ENCODE data around the gene ORC3. TPM values are rescaled to one million over a fixed set of nuclear protein-coding genes. Genes with fewer than 3 reads are reported as not detected.
"Not testable (repeated sequence)": the region's sequence is repeated elsewhere in the genome, so short reads cannot be mapped to it uniquely, and the experiment has no call there.

Gene ORC3
- total and polyA plus RNA-seq, 7 donors, result 10.2 to 27.6 (median 17.5) TPM

DNA sequence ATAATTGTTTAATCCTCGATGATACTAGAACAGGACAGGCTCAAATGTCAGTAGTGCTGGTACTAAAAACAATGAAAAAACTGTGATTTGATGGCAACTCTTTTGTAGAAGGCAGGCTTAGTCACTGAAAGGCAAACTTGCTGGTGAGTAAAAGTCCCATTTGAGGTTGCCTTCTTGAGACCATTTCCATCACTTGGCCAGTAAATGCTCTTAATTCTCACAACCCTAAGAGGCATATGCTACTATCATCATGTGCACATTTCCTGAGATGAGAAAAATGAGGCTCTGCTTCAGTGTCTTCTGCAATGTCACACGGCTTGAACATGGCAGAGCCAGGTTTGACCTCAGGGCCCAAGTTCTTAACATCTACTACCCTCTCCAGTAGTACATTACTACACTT, 102.2 kb downstream of the ORC3 start:
- Histone ChIP-seq H3K27me3 (no peaks in the 10 kb centered on the region), H3K36me3 (no peaks in the 10 kb centered on the region), H3K27ac (peak overlapping the region in 2 of 4 donors; percentile 15 to 27), H3K4me1 (peaks cover 0 to 76% (median 43%) of the 10 kb centered on the region in 4 donors), H3K4me3 (no peak overlapping the region), H3K9me3 (no peaks in the 10 kb centered on the region)
- WGBS, 2 donors, result 83 to 84% methylated on average over 2 of the region's 2 CpGs
- DNase-seq, result no peak
- intact Hi-C loops (cut with DNase I), result no loop called here
- TF ChIP-seq POLR2A (IDR thresholded peaks at IDR 0.05), result no peak

DNA sequence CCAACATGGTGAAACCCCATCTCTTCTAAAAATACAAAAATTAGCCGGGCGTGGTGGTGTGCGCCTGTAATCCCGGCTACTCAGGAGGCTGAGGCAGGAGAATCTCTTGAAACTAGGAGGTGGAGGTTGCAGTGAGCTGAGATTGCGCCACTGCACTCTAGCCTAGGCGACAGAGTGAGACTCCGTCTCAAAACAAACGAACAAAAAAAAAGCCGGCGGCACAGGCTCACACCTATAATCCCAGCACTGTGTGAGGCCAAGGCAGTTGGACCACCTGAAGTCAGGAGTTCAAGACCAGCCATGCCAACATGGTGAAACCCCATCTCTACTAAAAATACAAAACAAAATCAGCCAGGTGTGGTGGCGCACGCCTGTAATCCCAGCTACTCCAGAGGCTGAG, 106.9 kb downstream of the ORC3 start:
- Histone ChIP-seq H3K27ac (peak overlapping the region in 2 of 4 donors; percentile 96 to 97), H3K4me1 (peaks cover 0 to 58% (median 44%) of the 10 kb centered on the region in 4 donors)
- DNase-seq; H3K4me3 ChIP-seq; H3K36me3 ChIP-seq; H3K27me3 ChIP-seq; H3K9me3 ChIP-seq; intact Hi-C loops (cut with DNase I): not testable (repeated sequence)
- WGBS, 2 donors, result 95 to 96% methylated on average over 12 of the region's 12 CpGs

DNA sequence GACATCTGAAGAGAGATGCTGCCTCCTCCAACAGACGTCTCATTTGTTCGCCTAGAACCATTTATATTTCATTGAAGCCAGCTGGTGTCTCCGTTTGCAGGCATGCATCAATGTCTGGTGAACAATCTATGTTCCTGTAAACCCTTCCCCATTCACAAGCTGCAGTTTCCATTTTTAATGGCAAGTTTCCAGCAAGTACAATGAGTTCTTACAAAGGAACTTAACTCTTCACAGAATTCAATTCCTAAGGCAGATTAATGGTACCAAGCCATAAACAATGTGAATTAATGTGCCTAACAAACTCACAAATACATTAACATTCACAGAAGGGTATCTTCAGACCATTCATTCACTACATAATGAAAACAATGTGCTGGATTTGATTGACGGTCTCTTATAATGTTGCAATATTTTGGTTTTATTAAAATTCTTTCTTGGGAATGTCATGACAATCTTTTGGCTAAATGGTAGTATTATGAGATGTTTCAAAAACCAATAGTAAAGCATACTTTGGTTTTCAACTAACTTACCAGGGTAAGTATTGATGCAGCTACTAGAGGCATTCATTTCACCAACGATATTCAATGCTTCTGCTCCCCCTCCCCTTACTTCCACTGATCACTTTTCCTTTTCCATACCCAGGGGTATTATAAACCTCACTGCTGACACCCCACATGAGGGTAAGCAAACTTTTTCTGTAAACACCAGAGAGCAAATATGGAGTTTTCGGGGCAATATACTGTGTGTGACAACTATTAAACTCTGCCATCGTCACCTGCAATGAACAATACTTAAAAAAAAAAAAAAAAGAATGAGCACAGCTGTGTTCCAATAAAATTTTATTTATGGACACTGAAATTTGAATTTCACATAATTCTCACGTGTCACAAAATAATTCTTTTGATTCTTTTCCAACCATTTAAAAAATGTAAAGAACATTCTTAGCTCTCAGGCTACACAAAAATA, 107.9 kb downstream of the ORC3 start:
- DNase-seq, result no peak
- H3K27me3 ChIP-seq, result no peaks in the 10 kb centered on the region
- WGBS, 2 donors, result 35 to 44% methylated on average over 8 of the region's 8 CpGs
- H3K27ac ChIP-seq, result peak overlapping the region; percentile 30 to 97 (median 79)
- H3K9me3 ChIP-seq, result no peaks in the 10 kb centered on the region
- TF ChIP-seq POLR2AphosphoS5 (IDR thresholded peaks at IDR 0.05) (no peak), EP300 (IDR thresholded peaks at IDR 0.05) (peak in 1 of 4 donors; percentile 4)
- peaks cover 0 to 56% (median 41%) of the 10 kb centered on the region in 4 donors for H3K4me1 ChIP-seq
- peak overlapping the region in 3 of 4 donors; percentile 82 to 88 (median 84) for H3K4me3 ChIP-seq
- no peaks in the 10 kb centered on the region for H3K36me3 ChIP-seq
- intact Hi-C loops (cut with DNase I), result no loop called here

DNA sequence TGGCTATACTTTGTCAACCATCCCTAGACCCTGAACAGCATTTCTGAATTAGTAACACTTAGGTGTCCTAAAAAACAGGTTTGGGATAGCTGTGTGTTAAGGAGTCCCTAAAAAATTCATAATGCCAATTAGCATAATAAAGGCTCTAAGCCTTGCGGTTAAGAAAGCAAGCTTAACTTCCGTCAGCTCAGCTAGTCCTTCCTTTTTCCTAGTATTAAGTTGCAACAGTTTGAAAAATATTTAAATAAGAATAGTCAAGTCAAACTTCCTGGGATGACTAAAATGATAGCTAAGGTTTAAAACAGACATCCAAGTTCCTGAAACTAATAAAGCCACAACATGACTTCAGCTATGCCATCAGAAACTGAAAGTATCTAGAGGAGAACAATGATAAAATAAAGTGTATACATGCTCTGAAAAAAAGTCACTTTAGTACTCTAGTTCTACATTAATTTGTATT, 108.6 kb downstream of the ORC3 start:
- Histone ChIP-seq H3K36me3 (no peaks in the 10 kb centered on the region), H3K27ac (peak overlapping the region; percentile 37 to 97 (median 79)), H3K4me1 (peaks cover 0 to 59% (median 42%) of the 10 kb centered on the region in 4 donors), H3K4me3 (peak overlapping the region; percentile 3 to 88 (median 83)), H3K27me3 (no peaks in the 10 kb centered on the region), H3K9me3 (no peaks in the 10 kb centered on the region)
- no peak for DNase-seq
- TF ChIP-seq, protein P1, sequence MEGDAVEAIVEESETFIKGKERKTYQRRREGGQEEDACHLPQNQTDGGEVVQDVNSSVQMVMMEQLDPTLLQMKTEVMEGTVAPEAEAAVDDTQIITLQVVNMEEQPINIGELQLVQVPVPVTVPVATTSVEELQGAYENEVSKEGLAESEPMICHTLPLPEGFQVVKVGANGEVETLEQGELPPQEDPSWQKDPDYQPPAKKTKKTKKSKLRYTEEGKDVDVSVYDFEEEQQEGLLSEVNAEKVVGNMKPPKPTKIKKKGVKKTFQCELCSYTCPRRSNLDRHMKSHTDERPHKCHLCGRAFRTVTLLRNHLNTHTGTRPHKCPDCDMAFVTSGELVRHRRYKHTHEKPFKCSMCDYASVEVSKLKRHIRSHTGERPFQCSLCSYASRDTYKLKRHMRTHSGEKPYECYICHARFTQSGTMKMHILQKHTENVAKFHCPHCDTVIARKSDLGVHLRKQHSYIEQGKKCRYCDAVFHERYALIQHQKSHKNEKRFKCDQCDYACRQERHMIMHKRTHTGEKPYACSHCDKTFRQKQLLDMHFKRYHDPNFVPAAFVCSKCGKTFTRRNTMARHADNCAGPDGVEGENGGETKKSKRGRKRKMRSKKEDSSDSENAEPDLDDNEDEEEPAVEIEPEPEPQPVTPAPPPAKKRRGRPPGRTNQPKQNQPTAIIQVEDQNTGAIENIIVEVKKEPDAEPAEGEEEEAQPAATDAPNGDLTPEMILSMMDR (IDR thresholded peaks at IDR 0.05), result no peak
- TF ChIP-seq POLR2AphosphoS5 (IDR thresholded peaks at IDR 0.05), result peak in 2 of 4 donors; percentile 28 to 37
- WGBS, 2 donors, result 13 to 25% methylated on average over 2 of the region's 2 CpGs
- intact Hi-C loops (cut with DNase I), result no loop called here

DNA sequence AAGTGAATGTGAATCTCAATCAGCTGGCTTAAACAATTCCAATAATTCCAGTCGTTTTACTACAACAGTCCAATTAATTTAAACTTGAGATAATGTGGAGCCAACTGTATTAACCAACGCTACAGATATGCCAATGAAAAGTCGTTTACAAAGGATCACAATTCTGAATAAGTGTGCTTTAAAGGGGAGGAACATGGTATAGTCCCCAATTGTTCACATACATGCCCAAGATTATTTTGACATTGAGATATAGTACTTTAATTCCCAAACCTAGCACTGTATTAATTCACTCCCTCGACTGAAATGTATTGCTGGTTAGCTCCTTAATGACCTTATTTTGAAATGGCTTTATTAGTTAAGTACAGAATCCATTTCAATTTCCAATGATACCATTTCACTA, 109.6 kb downstream of the ORC3 start:
- DNase-seq, result no peak
- no peaks in the 10 kb centered on the region for H3K9me3 ChIP-seq
- no peaks in the 10 kb centered on the region for H3K27me3 ChIP-seq
- WGBS, 2 donors, result 3 to 5% methylated on average over 4 of the region's 4 CpGs
- H3K4me1 ChIP-seq, result peaks cover 0 to 51% (median 37%) of the 10 kb centered on the region in 4 donors
- H3K4me3 ChIP-seq, result peak overlapping the region in 3 of 4 donors; percentile 82 to 88 (median 84)
- TF ChIP-seq, protein P1 (IDR thresholded peaks at IDR 0.05), result no peak
- TF ChIP-seq EP300 (IDR thresholded peaks at IDR 0.05) (no peak), POLR2AphosphoS5 (IDR thresholded peaks at IDR 0.05) (no peak), POLR2A (IDR thresholded peaks at IDR 0.05) (no peak)
- intact Hi-C loops (cut with DNase I), result no loop called here
- H3K36me3 ChIP-seq, result no peaks in the 10 kb centered on the region
- H3K27ac ChIP-seq, result peak overlapping the region in 3 of 4 donors; percentile 96 to 98 (median 97)

Data from sigmoid colon (tissue), 7 donors.